SU-DHL-6 (cell line): ENCODE measurements around the gene ECHDC1.

Experiments
- EZH2phosphoT487 ChIP-seq: fragments of 200-600 bp; sonication (generic), shearing (Covaris generic); conservative IDR thresholded peaks from 2 replicates; pipeline ENCODE4 v1.6.1; 2018; ENCODE audit warnings: mild to moderate bottlenecking, antibody characterized with exemption, low read length, moderate library complexity, mixed read lengths
- TF ChIP-seq, protein P1 (sequence below): fragments of 200-600 bp; sonication (generic); IDR thresholded peaks from one replicate; pipeline ENCODE4 v1.5.1; 2017; ENCODE audit warnings: antibody characterized with exemption, mild to moderate bottlenecking, low read length, moderate library complexity; ENCODE audit not compliant: insufficient read depth, poor library complexity, severe bottlenecking

GRCh38 chr6:127288705-127289104, 54.7 kb downstream of the ECHDC1 start:
- TF ChIP-seq, protein P1, sequence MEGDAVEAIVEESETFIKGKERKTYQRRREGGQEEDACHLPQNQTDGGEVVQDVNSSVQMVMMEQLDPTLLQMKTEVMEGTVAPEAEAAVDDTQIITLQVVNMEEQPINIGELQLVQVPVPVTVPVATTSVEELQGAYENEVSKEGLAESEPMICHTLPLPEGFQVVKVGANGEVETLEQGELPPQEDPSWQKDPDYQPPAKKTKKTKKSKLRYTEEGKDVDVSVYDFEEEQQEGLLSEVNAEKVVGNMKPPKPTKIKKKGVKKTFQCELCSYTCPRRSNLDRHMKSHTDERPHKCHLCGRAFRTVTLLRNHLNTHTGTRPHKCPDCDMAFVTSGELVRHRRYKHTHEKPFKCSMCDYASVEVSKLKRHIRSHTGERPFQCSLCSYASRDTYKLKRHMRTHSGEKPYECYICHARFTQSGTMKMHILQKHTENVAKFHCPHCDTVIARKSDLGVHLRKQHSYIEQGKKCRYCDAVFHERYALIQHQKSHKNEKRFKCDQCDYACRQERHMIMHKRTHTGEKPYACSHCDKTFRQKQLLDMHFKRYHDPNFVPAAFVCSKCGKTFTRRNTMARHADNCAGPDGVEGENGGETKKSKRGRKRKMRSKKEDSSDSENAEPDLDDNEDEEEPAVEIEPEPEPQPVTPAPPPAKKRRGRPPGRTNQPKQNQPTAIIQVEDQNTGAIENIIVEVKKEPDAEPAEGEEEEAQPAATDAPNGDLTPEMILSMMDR = no peak
- no peak for TF ChIP-seq EZH2phosphoT487
